Endothelial cell of umbilical vein (primary cell): ENCODE results near the gene KCNH8.

Source experiments
- CTCF ChIP-seq, 2 donors: IDR thresholded peaks; 1 replicate in 1 of 2; 2 replicates in 1 of 2; pipeline ENCODE4 v1.5.1; 2011; ENCODE audit warnings: low read length in 2 of 2, mild to moderate bottlenecking in 2 of 2, moderate library complexity in 2 of 2, control low read depth in 1 of 2, inconsistent platforms in 1 of 2, low read depth in 1 of 2; ENCODE audit not compliant: insufficient read depth in 1 of 2; ENCODE audit errors: extremely low read depth in 1 of 2
- EZH2 ChIP-seq: IDR thresholded peaks from 2 replicates; pipeline ENCODE4 v1.6.1; 2012; ENCODE audit warnings: borderline replicate concordance, low read depth, mild to moderate bottlenecking, moderate library complexity, low read length, inconsistent platforms; ENCODE audit not compliant: severe bottlenecking
- GATA2 ChIP-seq: IDR thresholded peaks from 2 replicates; pipeline ENCODE4 v1.7.0; 2011; ENCODE audit warnings: low read depth, mild to moderate bottlenecking, moderate library complexity, mixed read lengths, low read length; ENCODE audit not compliant: insufficient read length, insufficient read depth
- MAX ChIP-seq: IDR thresholded peaks from 2 replicates; pipeline ENCODE4 v1.6.1; 2011; ENCODE audit not compliant: insufficient read depth, insufficient read length
- MYC ChIP-seq: IDR thresholded peaks from one replicate; pipeline ENCODE4 v1.6.1; 2011; ENCODE audit warnings: mild to moderate bottlenecking, low read depth, low read length
- POLR2A ChIP-seq: IDR thresholded peaks from 2 replicates; pipeline ENCODE4 v1.6.1; 2012; ENCODE audit warnings: low read depth, mild to moderate bottlenecking, control low read depth, low read length

GRCh38 chr3:19229086-19229485, 80.8 kb downstream of the KCNH8 start:
- TF ChIP-seq CTCF (IDR thresholded peaks at IDR 0.05; ENCODE audit: extremely low read depth in 1 of 2, insufficient read depth in 1 of 2, low read depth in 1 of 2, low read length in 2 of 2) (no peak), POLR2A (no peak), GATA2 (no peak), EZH2 (no peak), MYC (no peak), MAX (no peak)
